Right hindlimb (tissue), 1 donor: Measurements from ENCODE around the gene CTPS1.

ENCODE experiments used
- DNase-seq: peaks from one replicate; pipeline ENCODE4 v3.0.0-alpha.2; 2018

Gene CTPS1

GRCh38 chr1:41025979-41026819 lies 46.7 kb downstream of the CTPS1 start:
- no peak for DNase-seq

GRCh38 chr1:41028034-41028642 lies 48.6 kb downstream of the CTPS1 start:
- no peak for DNase-seq

GRCh38 chr1:41030872-41031616 lies 51.5 kb downstream of the CTPS1 start:
- DNase-seq = no peak

GRCh38 chr1:41032147-41032546 lies 52.7 kb downstream of the CTPS1 start:
- no peak for DNase-seq

GRCh38 chr1:41033272-41033671 lies 53.8 kb downstream of the CTPS1 start:
- DNase-seq = no peak

GRCh38 chr1:41037116-41037903 lies 57.8 kb downstream of the CTPS1 start:
- no peak for DNase-seq

GRCh38 chr1:41038110-41038509 lies 58.6 kb downstream of the CTPS1 start:
- DNase-seq = no peak

GRCh38 chr1:41041614-41042270 lies 62.2 kb downstream of the CTPS1 start:
- no peak for DNase-seq

GRCh38 chr1:41044187-41044586 lies 64.7 kb downstream of the CTPS1 start:
- DNase-seq = no peak

GRCh38 chr1:41045740-41046139 lies 66.2 kb downstream of the CTPS1 start:
- peak; percentile 40 for DNase-seq

GRCh38 chr1:41046347-41046775 lies 66.9 kb downstream of the CTPS1 start:
- no peak for DNase-seq

GRCh38 chr1:41048540-41048939 lies 69.0 kb downstream of the CTPS1 start:
- DNase-seq = no peak

GRCh38 chr1:41051022-41051421 lies 71.5 kb downstream of the CTPS1 start:
- DNase-seq = no peak

- peak; percentile 34 for DNase-seq
Observed at GRCh38 chr1:41053316-41053715, 73.8 kb downstream of the CTPS1 start.

- DNase-seq = no peak
Observed at GRCh38 chr1:41056907-41057306, 77.4 kb downstream of the CTPS1 start.
